ENCODE measurements around the gene TTC22. TPM values are rescaled to one million over a fixed set of nuclear protein-coding genes. Genes with fewer than 3 reads are reported as not detected.

The TTC22 gene
- total RNA-seq, 1 donor from 2014 or later: not detected

DNA sequence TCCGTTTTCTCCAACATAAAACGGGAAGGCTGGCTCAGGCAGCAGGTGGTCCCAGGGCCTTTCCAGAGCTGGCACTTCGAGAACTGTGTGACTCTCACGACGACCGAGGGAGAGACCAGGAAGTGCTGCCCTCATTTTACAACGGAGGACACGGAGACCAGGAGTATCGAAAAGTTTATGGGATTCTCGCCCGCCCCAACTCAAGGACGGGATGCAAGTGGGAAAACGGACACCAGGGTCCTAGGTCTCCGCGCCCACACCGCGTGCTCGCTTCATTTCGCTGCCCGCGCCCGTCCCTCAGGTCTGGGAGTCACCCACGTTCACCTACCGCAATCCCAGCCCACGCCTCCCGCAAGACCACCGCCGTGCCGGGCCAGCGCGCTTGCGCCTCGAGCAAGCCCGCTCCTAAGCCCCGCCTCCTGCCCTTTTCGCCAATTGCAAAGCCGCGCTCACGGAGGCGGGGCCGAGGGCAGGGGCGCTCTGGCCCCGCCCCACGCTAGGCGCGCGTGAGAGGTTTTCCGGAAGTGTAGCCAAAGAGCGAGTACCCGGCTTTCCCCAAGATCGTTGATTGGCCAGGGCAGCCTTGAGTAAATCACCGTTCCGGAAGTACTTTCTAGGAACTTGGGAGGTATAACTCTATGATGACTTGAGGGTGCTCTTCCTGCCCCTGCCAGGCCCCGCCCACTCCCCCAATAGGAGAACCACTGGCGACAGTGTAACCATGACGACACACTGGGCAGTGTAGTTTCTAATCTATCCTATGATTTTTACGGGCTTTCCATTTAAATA lies 36.8 kb downstream of the TTC22 start, which contains the start of gene PARS2:
TSS of gene PARS2 (minus strand) at position 391 of the 789 bp plus-strand sequence. CDS start 5,362 bp downstream, outside the sequence.
- peak within 1 kb of the TSS; percentile 88 for H3K4me3 Mint-ChIP-seq
- no peaks in the 10 kb centered on the region for H3K36me3 Mint-ChIP-seq (ENCODE audit: low read depth)
- peaks cover 10% of the 10 kb centered on the region for H3K27me3 Mint-ChIP-seq (ENCODE audit: low read depth)
- DNase-seq (ENCODE audit: low read depth, low spot score): peak; percentile 91
- no peaks in the 10 kb centered on the region for H3K9me3 Mint-ChIP-seq
- H3K4me1 Mint-ChIP-seq: peaks cover 20% of the 10 kb centered on the region
- H3K27ac Mint-ChIP-seq (ENCODE audit: unreplicated experiment): peak within 1 kb of the TSS; percentile 98
- TF ChIP-seq, protein P1, sequence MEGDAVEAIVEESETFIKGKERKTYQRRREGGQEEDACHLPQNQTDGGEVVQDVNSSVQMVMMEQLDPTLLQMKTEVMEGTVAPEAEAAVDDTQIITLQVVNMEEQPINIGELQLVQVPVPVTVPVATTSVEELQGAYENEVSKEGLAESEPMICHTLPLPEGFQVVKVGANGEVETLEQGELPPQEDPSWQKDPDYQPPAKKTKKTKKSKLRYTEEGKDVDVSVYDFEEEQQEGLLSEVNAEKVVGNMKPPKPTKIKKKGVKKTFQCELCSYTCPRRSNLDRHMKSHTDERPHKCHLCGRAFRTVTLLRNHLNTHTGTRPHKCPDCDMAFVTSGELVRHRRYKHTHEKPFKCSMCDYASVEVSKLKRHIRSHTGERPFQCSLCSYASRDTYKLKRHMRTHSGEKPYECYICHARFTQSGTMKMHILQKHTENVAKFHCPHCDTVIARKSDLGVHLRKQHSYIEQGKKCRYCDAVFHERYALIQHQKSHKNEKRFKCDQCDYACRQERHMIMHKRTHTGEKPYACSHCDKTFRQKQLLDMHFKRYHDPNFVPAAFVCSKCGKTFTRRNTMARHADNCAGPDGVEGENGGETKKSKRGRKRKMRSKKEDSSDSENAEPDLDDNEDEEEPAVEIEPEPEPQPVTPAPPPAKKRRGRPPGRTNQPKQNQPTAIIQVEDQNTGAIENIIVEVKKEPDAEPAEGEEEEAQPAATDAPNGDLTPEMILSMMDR (conservative IDR thresholded peaks at IDR 0.05): no peak

DNA sequence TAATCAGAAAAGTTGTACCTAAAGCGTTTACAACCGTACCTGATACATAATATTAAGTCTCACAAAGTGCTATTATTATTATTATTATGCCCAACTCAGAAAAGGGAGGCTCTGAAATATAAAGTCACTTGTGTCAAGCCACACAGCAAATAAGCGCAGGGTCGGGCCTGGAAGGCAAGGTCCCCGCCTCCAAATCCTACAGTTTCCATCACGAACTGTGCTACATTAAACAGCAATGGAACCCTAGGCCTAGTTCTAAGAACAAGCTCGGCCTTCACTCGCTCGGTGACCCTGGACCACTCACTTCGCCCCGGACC lies 37.3 kb downstream of the TTC22 start:
- no peaks in the 10 kb centered on the region for H3K36me3 Mint-ChIP-seq (ENCODE audit: low read depth)
- peaks cover 10% of the 10 kb centered on the region for H3K27me3 Mint-ChIP-seq (ENCODE audit: low read depth)
- peak overlapping the region; percentile 88 for H3K4me3 Mint-ChIP-seq
- peak overlapping the region; percentile 98 for H3K27ac Mint-ChIP-seq (ENCODE audit: unreplicated experiment)
- H3K9me3 Mint-ChIP-seq: no peaks in the 10 kb centered on the region
- TF ChIP-seq, protein P1 (conservative IDR thresholded peaks at IDR 0.05): no peak
- no peak for DNase-seq (ENCODE audit: low read depth, low spot score)
- H3K4me1 Mint-ChIP-seq: peaks cover 20% of the 10 kb centered on the region

DNA sequence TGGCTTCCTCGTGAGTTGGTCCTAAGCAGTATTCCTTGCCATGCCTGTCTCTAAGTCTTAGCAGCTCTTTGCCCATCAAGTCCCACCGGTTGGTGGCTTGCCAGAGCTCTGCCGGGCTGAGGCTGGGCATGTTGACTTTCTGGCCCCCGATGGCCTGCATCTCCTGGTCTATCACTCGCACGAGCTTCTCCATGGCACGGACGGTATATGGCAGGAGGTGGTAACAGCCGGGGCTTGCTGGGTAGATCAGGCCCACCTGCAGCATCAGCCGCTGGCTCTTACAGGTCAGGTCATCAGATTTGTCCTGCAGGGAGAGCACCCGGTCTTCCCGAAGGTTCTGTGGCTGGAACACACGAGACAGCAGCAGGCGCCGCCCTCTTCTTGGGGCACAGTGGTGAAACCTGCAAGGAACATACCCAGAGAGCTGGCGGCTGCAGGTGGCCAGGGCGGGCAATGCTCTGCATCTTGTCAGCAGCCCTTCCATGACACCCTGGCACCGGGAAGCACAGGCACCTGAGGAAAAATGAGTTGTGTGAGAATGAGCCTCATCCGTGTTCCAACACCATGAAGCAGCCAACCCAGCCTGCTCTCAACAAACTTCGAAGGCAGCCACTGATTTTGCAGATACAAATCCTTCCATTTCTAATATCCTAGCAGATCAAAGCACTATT lies 42.3 kb downstream of the TTC22 start:
- Mint-ChIP-seq H3K36me3 (ENCODE audit: low read depth) (no peaks in the 10 kb centered on the region), H3K4me1 (peaks cover 11% of the 10 kb centered on the region), H3K4me3 (no peak overlapping the region), H3K27me3 (ENCODE audit: low read depth) (no peaks in the 10 kb centered on the region), H3K27ac (ENCODE audit: unreplicated experiment) (no peak overlapping the region), H3K9me3 (no peaks in the 10 kb centered on the region)
- no peak for DNase-seq (ENCODE audit: low read depth, low spot score)
- TF ChIP-seq, protein P1 (conservative IDR thresholded peaks at IDR 0.05): no peak

DNA sequence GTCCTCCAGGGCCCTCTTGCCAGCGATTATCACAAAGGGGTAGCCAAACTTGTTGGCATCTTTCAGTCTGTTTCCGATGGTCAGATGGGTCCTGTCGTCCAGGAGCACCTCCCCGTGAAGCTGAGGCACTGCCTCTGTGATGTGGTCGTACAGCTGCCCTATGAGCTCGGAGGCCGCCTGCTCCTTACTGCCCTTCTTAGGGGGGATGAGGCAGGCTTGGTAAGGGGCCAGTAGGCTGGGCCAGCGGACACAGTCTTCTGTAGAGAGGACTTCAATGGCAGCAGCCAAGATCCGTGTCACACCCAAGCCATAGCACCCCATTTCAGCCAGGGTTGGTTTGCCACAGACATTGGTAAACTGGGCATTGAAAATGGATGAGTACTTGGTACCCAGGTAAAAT lies 43.3 kb downstream of the TTC22 start:
- Mint-ChIP-seq H3K9me3 (no peaks in the 10 kb centered on the region), H3K4me3 (no peak overlapping the region), H3K36me3 (ENCODE audit: low read depth) (no peaks in the 10 kb centered on the region), H3K4me1 (peaks cover 2% of the 10 kb centered on the region), H3K27me3 (ENCODE audit: low read depth) (no peaks in the 10 kb centered on the region), H3K27ac (ENCODE audit: unreplicated experiment) (no peak overlapping the region)
- DNase-seq (ENCODE audit: low read depth, low spot score): no peak
- TF ChIP-seq, protein P1 (conservative IDR thresholded peaks at IDR 0.05): no peak

- no peak for DNase-seq (ENCODE audit: low read depth, low spot score)
- Mint-ChIP-seq H3K9me3 (no peaks in the 10 kb centered on the region), H3K27ac (ENCODE audit: unreplicated experiment) (no peak overlapping the region), H3K4me3 (no peak overlapping the region), H3K36me3 (ENCODE audit: low read depth) (no peaks in the 10 kb centered on the region), H3K4me1 (no peaks in the 10 kb centered on the region), H3K27me3 (ENCODE audit: low read depth) (no peaks in the 10 kb centered on the region)
- TF ChIP-seq, protein P1 (conservative IDR thresholded peaks at IDR 0.05): no peak
Measured at GRCh38 chr1:54754486-54755285, 46.4 kb downstream of the TTC22 start.
